Inflammatory macrophage treated with lipopolysaccharide for 1 hour (primary cell): ENCODE data around the gene HOXC12.

Experiments used
- DNase-seq, 2 donors: peaks; one replicate each; pipeline ENCODE4 v3.0.0-alpha.2; 2020 to 2022

HOXC12 gene

GRCh38 chr12:53998110-53998899 is 43.6 kb downstream of the HOXC12 start:
- no peak for DNase-seq

- DNase-seq = no peak
Measured at GRCh38 chr12:53998900-53999236, 44.2 kb downstream of the HOXC12 start.

GRCh38 chr12:53999559-54000115 is 44.9 kb downstream of the HOXC12 start:
- no peak for DNase-seq

- no peak for DNase-seq
Measured at GRCh38 chr12:54000116-54001114, 45.7 kb downstream of the HOXC12 start, which contains the start of gene HOXC9. Gene HOXC9 (plus strand): TSS chr12:54000161. CDS start chr12:54000189, 28 bp downstream.

- DNase-seq = no peak
Measured at GRCh38 chr12:54001283-54002187, 46.8 kb downstream of the HOXC12 start.

- DNase-seq = no peak
Measured at GRCh38 chr12:54002278-54002914, 47.7 kb downstream of the HOXC12 start.

- no peak for DNase-seq
Measured at GRCh38 chr12:54002915-54003389, 48.2 kb downstream of the HOXC12 start.

GRCh38 chr12:54003625-54004024 is 48.9 kb downstream of the HOXC12 start:
- no peak for DNase-seq

- DNase-seq = no peak
Measured at GRCh38 chr12:54004063-54004840, 49.5 kb downstream of the HOXC12 start.

- no peak for DNase-seq
Measured at GRCh38 chr12:54004841-54005530, 50.3 kb downstream of the HOXC12 start.

- DNase-seq = no peak
Measured at GRCh38 chr12:54005531-54005852, 50.8 kb downstream of the HOXC12 start.

- DNase-seq = peak; percentile 61 to 97
Measured at GRCh38 chr12:54005853-54006558, 51.3 kb downstream of the HOXC12 start.

GRCh38 chr12:54006559-54007220 is 52.0 kb downstream of the HOXC12 start:
- DNase-seq = no peak

- no peak for DNase-seq
Measured at GRCh38 chr12:54007538-54008259, 53.0 kb downstream of the HOXC12 start.

GRCh38 chr12:54008260-54008552 is 53.5 kb downstream of the HOXC12 start:
- DNase-seq = no peak
